ENCODE results near the gene RTL1. TPM values are rescaled to one million over a fixed set of nuclear protein-coding genes. Genes with fewer than 3 reads are reported as not detected.

Gene RTL1
- total and polyA plus RNA-seq, 2 of the 8 experiments (the other 6 are each of a cell fraction or from before 2014, with no cell fraction given) = not detected

DNA sequence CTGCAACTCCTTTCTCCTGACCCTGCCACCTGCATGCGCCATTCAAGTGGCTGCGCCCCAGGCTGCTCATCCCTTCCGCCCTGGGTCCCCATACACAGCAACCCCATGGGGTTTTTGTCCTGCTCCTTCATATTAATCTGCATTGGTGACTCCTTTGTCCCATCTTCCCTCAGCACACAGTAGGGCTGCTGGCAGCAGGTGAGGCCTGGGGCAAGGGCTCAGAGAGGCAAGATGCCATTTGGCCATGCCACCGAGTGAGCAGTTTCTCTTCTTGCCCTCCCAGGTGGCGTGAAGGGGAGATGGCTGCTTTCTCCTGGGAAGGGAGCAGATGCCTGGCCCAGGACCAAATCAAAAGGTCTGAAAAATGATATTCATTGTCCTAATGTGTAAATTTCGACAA, 9.1 kb downstream of the RTL1 start (continued):
- TF ChIP-seq CHD2 (IDR thresholded peaks at IDR 0.05; ENCODE audit: low read length) = no peak
- no peak for TF ChIP-seq NANOG (IDR thresholded peaks at IDR 0.05; ENCODE audit: insufficient read depth, low read depth, low read length, poor library complexity, severe bottlenecking)
- no peak for TF ChIP-seq GTF2F1 (IDR thresholded peaks at IDR 0.05; ENCODE audit: borderline replicate concordance, low read depth, low read length)
- TF ChIP-seq BACH1 (IDR thresholded peaks at IDR 0.05; ENCODE audit: low read length) = no peak
- TF ChIP-seq SP2 (IDR thresholded peaks at IDR 0.05; ENCODE audit: low read length) = no peak
- TF ChIP-seq CHD1 (IDR thresholded peaks at IDR 0.05; ENCODE audit: low read depth, low read length) = no peak
- no peak for TF ChIP-seq EZH2 (IDR thresholded peaks at IDR 0.05; ENCODE audit: low read depth, low read length, severe bottlenecking)
- no peak for TF ChIP-seq HDAC6 (IDR thresholded peaks at IDR 0.05; ENCODE audit: low read depth, low read length)
- TF ChIP-seq RXRA (IDR thresholded peaks at IDR 0.05; ENCODE audit: insufficient read depth, low read depth, low read length) = no peak
- no peak for TF ChIP-seq RBBP5 (IDR thresholded peaks at IDR 0.05; ENCODE audit: borderline replicate concordance, low read depth, low read length)

Data from H1 (cell line).